Chondrocyte (in vitro differentiated cells): Measurements from ENCODE around the gene CAPN13. TPM values are rescaled to one million over a fixed set of nuclear protein-coding genes. Genes with fewer than 3 reads are reported as not detected.

Experiments used
- DNase-seq: peaks from one replicate; pipeline ENCODE4 v3.0.0; 2021; ENCODE audit warnings: mixed read lengths, low spot score
- H3K27ac Mint-ChIP-seq: one replicate; pipeline ENCODE4 v1.8.0; 2021; ENCODE audit warnings: mild to moderate bottlenecking, moderate library complexity, mixed read lengths; ENCODE audit not compliant: unreplicated experiment
- H3K27me3 Mint-ChIP-seq: 2 replicates; pipeline ENCODE4 v1.8.0; 2021; ENCODE audit warnings: low read depth, mixed read lengths
- H3K36me3 Mint-ChIP-seq: 2 replicates; pipeline ENCODE4 v1.8.0; 2021; ENCODE audit warnings: low read depth, mixed read lengths
- H3K4me1 Mint-ChIP-seq: 2 replicates; pipeline ENCODE4 v1.8.0; 2021; ENCODE audit warnings: low read depth, mild to moderate bottlenecking, mixed read lengths
- H3K4me3 Mint-ChIP-seq: one replicate; pipeline ENCODE4 v1.8.0; 2021; ENCODE audit warnings: mild to moderate bottlenecking, moderate library complexity, mixed read lengths; ENCODE audit not compliant: unreplicated experiment
- H3K9me3 Mint-ChIP-seq: 2 replicates; pipeline ENCODE4 v1.8.0; 2021; ENCODE audit warnings: low read depth, mixed read lengths
- CTCF ChIP-seq: fragments of 200-600 bp; sonication (generic); IDR thresholded peaks from 2 replicates; pipeline ENCODE4 v1.5.0; 2021; ENCODE audit warnings: antibody characterized with exemption, mild to moderate bottlenecking, moderate library complexity
- long read RNA-seq: library from polyadenylated mRNA; stranded (forward); transcript quantifications from one replicate; pipeline ENCODE4 v2.0.0, GENCODE V29; 2021
- total RNA-seq: library from RNA; stranded (reverse); gene quantifications from 3 replicates; pipeline ENCODE4 v1.2.1, GENCODE V29; 2021

The CAPN13 gene, protein sequence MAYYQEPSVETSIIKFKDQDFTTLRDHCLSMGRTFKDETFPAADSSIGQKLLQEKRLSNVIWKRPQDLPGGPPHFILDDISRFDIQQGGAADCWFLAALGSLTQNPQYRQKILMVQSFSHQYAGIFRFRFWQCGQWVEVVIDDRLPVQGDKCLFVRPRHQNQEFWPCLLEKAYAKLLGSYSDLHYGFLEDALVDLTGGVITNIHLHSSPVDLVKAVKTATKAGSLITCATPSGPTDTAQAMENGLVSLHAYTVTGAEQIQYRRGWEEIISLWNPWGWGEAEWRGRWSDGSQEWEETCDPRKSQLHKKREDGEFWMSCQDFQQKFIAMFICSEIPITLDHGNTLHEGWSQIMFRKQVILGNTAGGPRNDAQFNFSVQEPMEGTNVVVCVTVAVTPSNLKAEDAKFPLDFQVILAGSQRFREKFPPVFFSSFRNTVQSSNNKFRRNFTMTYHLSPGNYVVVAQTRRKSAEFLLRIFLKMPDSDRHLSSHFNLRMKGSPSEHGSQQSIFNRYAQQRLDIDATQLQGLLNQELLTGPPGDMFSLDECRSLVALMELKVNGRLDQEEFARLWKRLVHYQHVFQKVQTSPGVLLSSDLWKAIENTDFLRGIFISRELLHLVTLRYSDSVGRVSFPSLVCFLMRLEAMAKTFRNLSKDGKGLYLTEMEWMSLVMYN
- total RNA-seq: not detected in 3 replicates
- long read RNA-seq: 0 reads

DNA sequence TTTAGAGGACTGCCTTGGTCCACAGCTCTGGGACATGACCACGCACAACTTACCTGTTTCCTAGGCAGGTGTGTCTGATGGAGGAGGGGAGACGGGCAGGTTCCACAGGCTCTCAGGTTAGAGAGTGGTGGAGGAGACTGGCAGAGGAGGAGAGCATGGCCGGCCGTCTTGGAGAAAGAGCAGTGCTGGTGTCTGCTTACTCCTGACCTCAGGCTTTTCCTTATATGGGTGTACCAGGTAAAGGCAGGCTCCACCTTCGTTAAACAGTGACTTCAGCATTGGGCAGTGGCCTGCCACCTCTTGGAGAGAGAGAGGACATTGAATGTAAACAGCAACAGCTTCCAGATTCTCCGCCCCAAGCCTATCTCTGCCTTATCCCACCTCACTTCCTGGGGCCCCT is at the start of gene CAPN13:
TSS of gene CAPN13 (minus strand) at position 198 of the 400 bp plus-strand sequence. CDS start 20,121 bp downstream, outside the sequence.
- no peak for DNase-seq
- H3K4me1 Mint-ChIP-seq: no peaks in the 10 kb centered on the region
- no peaks in the 10 kb centered on the region for H3K36me3 Mint-ChIP-seq
- no peak for TF ChIP-seq CTCF
- no peaks in the 10 kb centered on the region for H3K9me3 Mint-ChIP-seq
- peaks cover 9% of the 10 kb centered on the region for H3K27me3 Mint-ChIP-seq
- no peak within 1 kb of the TSS for H3K4me3 Mint-ChIP-seq
- H3K27ac Mint-ChIP-seq: no peak within 1 kb of the TSS

- TF ChIP-seq CTCF: no peak
- Mint-ChIP-seq H3K36me3 (no peaks in the 10 kb centered on the region), H3K27ac (no peak overlapping the region), H3K4me1 (no peaks in the 10 kb centered on the region), H3K4me3 (no peak overlapping the region), H3K27me3 (peaks cover 4% of the 10 kb centered on the region), H3K9me3 (peaks cover 16% of the 10 kb centered on the region)
- no peak for DNase-seq
Observed at GRCh38 chr2:30847841-30848240, 40.6 kb upstream of the CAPN13 start.

DNA sequence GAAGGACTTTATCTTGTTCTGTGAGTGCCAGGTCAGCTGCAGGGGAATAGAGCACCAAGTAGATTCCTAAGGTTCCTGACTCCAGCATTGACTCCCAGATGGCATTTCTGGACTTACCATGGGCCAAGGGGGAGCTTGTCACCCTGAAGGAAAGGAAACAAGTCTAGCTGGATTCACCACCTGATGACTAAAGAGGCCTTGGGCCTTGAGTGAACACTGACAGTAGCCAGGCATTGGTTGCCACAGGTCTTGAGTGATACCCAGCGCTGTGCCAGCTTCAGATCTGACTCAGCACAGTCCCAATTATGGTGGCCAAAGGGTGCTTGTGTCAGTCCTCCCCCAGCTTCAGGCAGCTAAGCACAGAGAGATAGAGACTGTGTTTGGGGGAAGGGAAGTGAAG is 40.1 kb upstream of the CAPN13 start:
- Mint-ChIP-seq H3K36me3 (no peaks in the 10 kb centered on the region), H3K9me3 (peaks cover 16% of the 10 kb centered on the region)

DNA sequence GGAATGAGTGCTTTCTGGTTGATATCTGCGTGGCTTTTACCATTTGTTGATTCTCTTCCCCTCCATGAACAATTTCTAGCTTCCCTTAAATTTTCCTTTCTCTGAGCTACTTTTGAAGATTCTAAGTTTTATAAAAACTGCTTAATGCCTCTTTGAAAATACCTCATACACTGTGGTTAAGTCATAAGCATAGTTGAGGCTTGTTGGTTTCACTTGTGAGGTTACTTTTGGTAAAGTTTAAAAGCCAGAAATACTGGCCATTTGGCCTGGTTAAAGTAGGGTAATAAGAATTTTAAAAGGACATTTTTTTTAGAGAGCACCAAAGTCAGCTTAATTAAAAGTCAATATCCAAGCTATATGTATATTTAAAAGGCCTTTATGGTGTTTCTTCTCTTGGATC is 21.3 kb upstream of the CAPN13 start:
- Mint-ChIP-seq H3K36me3 (no peaks in the 10 kb centered on the region), H3K9me3 (peaks cover 18% of the 10 kb centered on the region), H3K4me3 (no peak overlapping the region), H3K4me1 (no peaks in the 10 kb centered on the region), H3K27me3 (peaks cover 3% of the 10 kb centered on the region), H3K27ac (no peak overlapping the region)
- DNase-seq: no peak
- TF ChIP-seq CTCF: no peak

More for the DNA sequence above, 40.1 kb upstream of the CAPN13 start:
- Mint-ChIP-seq H3K27me3 (peaks cover 5% of the 10 kb centered on the region), H3K27ac (no peak overlapping the region), H3K4me1 (no peaks in the 10 kb centered on the region), H3K4me3 (no peak overlapping the region)
- DNase-seq: no peak
- no peak for TF ChIP-seq CTCF

GRCh38 chr2:30826916-30827315 is 19.7 kb upstream of the CAPN13 start:
- Mint-ChIP-seq H3K27me3 (peaks cover 4% of the 10 kb centered on the region), H3K27ac (no peak overlapping the region), H3K9me3 (peaks cover 19% of the 10 kb centered on the region), H3K36me3 (no peaks in the 10 kb centered on the region), H3K4me1 (no peaks in the 10 kb centered on the region), H3K4me3 (no peak overlapping the region)
- DNase-seq: no peak
- TF ChIP-seq CTCF: no peak
